Stimulated activated naive CD8-positive, alpha-beta T cell treated with anti-CD3 and anti-CD28 coated beads, Interleukin-15, amount 100 ng/mL, for 72 hours (primary cell): ENCODE results near the gene CAMK2G.
"Not testable (repeated sequence)": the region's sequence is repeated elsewhere in the genome, so short reads cannot be mapped to it uniquely, and the experiment has no call there.

Source experiments
- ATAC-seq: fragments of 150-1000 bp; cut with Tn5 transposase; 2 replicates; pipeline ENCODE4 v1.10.0; 2021; ENCODE audit warnings: mild to moderate bottlenecking, moderate library complexity
- DNase-seq, 2 donors: peaks; one replicate each; pipeline ENCODE4 v3.0.0; 2021 to 2022
- H3K27ac Mint-ChIP-seq, 2 donors: one replicate each; pipeline ENCODE4 v1.8.0; 2022; ENCODE audit warnings: mild to moderate bottlenecking in 2 of 2, mixed read lengths in 2 of 2, moderate library complexity in 2 of 2
- H3K27me3 Mint-ChIP-seq: one replicate; pipeline ENCODE4 v1.8.0; 2022; ENCODE audit warnings: mixed read lengths
- H3K4me1 Mint-ChIP-seq: one replicate; pipeline ENCODE4 v1.8.0; 2022; ENCODE audit warnings: mild to moderate bottlenecking, mixed read lengths
- H3K4me3 Mint-ChIP-seq, 2 donors: one replicate each; pipeline ENCODE4 v1.8.0; 2022; ENCODE audit warnings: mild to moderate bottlenecking in 2 of 2, mixed read lengths in 2 of 2, moderate library complexity in 1 of 2
- H3K9me3 Mint-ChIP-seq, 2 donors: one replicate each; pipeline ENCODE4 v1.8.0; 2022; ENCODE audit warnings: mixed read lengths in 2 of 2

Gene CAMK2G

DNA sequence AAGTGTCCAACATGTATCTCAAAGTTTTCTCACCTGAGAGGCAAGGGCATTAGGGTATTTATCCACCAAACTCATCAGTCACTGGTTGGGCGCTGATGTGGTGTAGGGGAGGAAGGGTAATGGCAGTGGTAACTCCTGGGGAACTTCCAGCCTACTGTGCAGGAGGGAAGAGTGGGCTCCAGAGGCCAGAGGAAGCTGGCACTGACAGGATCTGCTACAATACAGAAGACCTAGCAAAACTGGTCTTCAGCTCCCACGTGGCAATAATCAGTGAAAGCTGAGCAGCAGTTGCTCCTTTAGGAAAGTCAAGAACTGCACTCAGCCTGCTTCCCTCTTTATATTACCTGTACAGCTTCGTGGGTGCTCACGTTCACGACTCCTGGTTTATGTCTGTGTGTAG lies 17.2 kb upstream of the CAMK2G start:
- H3K9me3 Mint-ChIP-seq: no peaks in the 10 kb centered on the region
- H3K27ac Mint-ChIP-seq: no peak overlapping the region
- H3K27me3 Mint-ChIP-seq: peaks cover 22% of the 10 kb centered on the region
- DNase-seq (no peak), ATAC-seq (no peak)
- H3K4me1 Mint-ChIP-seq: peaks cover 21% of the 10 kb centered on the region
- H3K4me3 Mint-ChIP-seq: no peak overlapping the region

DNA sequence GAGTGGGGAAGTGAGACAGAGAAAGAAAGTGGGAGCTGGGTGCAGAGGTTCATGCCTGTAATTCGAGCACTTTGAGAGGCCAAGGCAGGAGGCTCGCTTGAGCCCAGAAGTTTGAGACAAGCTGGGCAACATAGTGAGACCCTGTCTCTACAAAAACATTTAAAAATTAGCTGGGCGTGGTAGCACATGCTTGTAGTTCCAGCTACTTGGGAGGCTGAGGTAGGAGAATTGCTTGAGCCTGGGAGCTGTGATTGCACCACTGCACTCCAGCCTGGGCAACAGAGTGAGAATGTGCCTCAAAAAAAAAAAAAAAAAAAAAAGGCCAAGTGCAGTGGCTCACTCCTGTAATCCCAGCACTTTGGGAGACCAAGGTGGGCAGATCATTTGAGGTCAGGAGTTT lies 16.5 kb upstream of the CAMK2G start:
- Mint-ChIP-seq H3K27me3 (peaks cover 29% of the 10 kb centered on the region), H3K4me1 (peaks cover 28% of the 10 kb centered on the region)
- ATAC-seq, H3K27ac Mint-ChIP-seq, DNase-seq, H3K9me3 Mint-ChIP-seq, H3K4me3 Mint-ChIP-seq: not testable (repeated sequence)

DNA sequence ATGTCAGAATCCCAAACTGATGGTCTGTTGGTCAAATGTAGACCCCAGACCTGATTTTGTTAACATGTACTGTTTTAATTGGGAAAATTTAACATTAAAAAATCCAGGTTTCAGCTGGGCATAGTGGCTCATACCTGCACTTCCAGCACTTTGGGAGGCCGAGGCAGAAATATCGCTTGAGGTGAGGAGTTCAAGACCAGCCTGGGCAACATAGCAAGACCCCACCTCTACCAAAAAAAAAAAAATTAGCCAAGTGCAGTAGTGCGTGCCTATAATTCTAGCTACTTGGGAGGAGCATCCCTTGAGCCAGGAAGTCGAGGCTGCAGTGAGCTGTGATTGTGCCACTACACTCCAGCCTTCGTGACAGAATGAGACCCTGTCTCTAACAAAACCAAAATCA lies 15.9 kb upstream of the CAMK2G start:
- Mint-ChIP-seq H3K9me3 (no peaks in the 10 kb centered on the region), H3K27ac (no peak overlapping the region), H3K27me3 (peaks cover 31% of the 10 kb centered on the region), H3K4me1 (peaks cover 30% of the 10 kb centered on the region), H3K4me3 (no peak overlapping the region)
- DNase-seq (no peak), ATAC-seq (no peak)

DNA sequence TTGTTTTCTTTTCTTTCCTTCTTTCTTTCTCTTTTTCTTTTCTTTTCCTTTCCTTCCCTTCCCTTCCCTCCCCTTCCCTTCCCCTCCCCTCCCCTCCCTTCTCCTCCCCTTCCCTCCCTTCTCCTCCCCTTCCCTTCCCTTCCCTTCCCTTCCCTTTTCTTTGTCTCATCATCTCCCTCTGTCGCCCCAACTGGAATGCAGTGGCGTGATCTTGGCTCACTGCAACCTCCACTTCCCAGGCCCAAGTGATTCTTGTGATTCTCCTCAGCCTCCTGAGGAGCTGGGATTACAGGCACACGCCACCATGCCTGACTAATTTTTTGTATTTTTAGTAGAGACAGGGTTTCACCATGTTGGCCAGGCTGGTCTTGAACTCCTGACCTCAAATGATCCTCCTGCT lies 15.1 kb upstream of the CAMK2G start:
- H3K4me3 Mint-ChIP-seq, DNase-seq: not testable (repeated sequence)

DNA sequence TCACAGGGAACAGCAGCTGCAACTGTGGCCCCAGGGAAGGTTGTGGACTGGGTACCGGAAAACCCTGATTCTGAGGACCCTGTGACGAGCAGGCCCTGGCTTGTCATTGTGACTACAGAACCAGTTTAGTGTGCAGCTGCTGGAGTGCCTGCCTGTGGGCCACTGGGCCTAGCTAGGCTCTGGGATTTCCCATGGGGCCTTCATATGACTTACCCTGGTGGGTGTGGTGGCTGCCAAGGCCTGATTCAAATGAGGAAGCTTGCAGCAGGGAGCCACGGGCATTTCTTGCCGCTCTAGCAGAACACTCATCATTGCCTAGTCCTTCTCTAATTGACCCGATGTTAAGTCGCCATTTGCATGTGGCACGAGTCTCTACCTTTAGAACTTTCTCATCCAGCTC lies 14.7 kb upstream of the CAMK2G start:
- ATAC-seq (peak; percentile 77), DNase-seq (peak in 1 of 2 donors; percentile 39)
- peaks cover 31% of the 10 kb centered on the region for H3K27me3 Mint-ChIP-seq
- no peak overlapping the region for H3K4me3 Mint-ChIP-seq
- no peaks in the 10 kb centered on the region for H3K9me3 Mint-ChIP-seq
- no peak overlapping the region for H3K27ac Mint-ChIP-seq
- peaks cover 22% of the 10 kb centered on the region for H3K4me1 Mint-ChIP-seq

More for the DNA sequence above, 15.1 kb upstream of the CAMK2G start:
- Mint-ChIP-seq H3K27me3 (peaks cover 31% of the 10 kb centered on the region), H3K4me1 (peaks cover 26% of the 10 kb centered on the region)
- ATAC-seq, H3K9me3 Mint-ChIP-seq, H3K27ac Mint-ChIP-seq: not testable (repeated sequence)

DNA sequence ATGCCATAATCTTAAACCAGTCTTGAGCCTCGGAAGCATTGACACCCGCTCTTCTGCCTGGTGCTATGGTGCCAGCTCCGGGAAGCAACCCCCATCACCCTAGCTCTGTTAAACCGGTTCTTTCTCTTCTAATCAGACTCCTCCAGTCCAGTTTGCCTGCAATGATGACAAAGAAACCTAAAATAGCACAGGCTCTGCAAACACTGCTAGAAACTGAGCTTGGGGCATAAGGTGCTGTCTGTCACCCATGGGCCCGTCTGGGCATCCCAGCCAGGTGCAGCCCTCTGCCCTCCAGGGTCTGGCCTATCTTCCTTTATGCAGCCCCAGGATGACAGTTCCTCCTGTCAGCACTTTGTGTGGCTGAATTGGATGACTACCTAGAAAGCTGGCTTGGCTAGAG lies 14.2 kb upstream of the CAMK2G start:
- H3K4me1 Mint-ChIP-seq: peaks cover 22% of the 10 kb centered on the region
- ATAC-seq (no peak), DNase-seq (no peak)
- no peaks in the 10 kb centered on the region for H3K9me3 Mint-ChIP-seq
- H3K4me3 Mint-ChIP-seq: no peak overlapping the region
- H3K27ac Mint-ChIP-seq: no peak overlapping the region
- H3K27me3 Mint-ChIP-seq: peaks cover 31% of the 10 kb centered on the region

DNA sequence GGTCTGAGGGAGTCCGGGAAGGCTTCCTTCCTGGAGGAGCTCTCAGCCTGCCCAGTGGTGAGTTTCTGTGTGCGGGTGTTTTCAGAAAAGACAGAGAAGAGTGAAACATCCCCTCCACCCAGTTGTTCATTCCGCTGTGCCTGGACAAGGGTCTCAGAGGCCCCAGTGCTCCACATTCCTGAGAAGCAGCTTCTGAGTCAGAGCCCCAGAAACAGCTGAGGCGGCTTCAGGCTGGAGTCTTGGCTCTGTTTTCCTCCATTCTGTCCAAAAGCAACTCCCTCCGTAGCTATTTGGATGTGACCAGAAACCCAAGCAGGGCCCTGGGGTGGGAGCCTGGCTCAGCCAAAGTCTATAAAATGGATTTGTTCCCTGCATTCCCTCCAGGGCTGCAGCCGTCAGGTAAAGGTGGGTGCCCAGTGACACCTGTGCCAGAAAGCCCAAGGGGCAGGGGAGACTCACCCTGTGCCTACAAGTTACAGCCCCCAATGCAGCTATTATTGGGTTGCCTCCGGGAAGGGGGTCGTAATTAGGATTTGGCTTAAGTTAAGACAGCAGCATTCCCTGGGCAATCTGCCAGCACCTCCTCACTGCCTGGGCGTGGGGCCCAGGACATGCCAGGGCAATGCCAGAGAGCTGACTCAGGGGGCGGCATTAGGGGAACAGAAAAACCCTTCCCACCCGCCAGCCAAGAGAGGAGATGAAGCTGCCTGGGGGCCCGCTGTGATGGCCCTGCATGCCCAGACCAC lies 13.1 kb upstream of the CAMK2G start:
- DNase-seq: no peak
- H3K9me3 Mint-ChIP-seq: no peaks in the 10 kb centered on the region
- no peak overlapping the region for H3K27ac Mint-ChIP-seq

DNA sequence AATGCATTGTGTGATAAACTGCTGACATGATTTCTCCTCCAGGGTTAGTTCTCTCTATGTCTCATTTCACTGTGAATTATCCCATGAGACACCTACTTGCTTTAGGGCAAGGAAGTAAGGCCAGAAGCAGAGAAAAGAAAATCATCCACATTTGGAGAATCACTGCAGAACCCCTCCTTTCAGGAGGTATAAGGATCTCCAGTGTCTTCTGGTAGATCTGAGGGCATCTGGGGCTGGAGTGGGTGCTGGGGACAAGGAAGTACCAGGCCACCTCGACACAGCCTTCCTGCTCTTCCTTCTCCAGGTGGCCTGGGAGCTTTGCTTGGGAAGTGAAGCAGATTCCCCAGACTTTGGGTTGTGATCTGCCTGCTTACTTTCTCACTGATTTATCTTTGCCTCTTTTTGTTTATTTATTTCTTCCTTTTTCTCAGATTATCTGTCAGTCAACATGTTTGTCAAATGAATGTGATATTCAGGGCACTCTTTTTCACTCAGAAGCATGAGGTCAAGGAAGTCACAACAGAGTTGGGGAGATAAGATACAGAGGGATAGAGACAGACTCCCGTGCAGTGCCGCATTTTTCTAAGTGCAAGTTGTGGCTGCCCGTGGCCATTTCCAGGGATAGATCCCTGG lies 12.4 kb upstream of the CAMK2G start:
- H3K27me3 Mint-ChIP-seq: peaks cover 19% of the 10 kb centered on the region
- DNase-seq: no peak
- no peak overlapping the region for H3K27ac Mint-ChIP-seq
- no peak overlapping the region for H3K4me3 Mint-ChIP-seq
- no peaks in the 10 kb centered on the region for H3K9me3 Mint-ChIP-seq
- peaks cover 22% of the 10 kb centered on the region for H3K4me1 Mint-ChIP-seq
- no peak for ATAC-seq

More for the DNA sequence above, 13.1 kb upstream of the CAMK2G start:
- no peak overlapping the region for H3K4me3 Mint-ChIP-seq
- peaks cover 21% of the 10 kb centered on the region for H3K27me3 Mint-ChIP-seq
- H3K4me1 Mint-ChIP-seq: peaks cover 22% of the 10 kb centered on the region
- no peak for ATAC-seq

DNA sequence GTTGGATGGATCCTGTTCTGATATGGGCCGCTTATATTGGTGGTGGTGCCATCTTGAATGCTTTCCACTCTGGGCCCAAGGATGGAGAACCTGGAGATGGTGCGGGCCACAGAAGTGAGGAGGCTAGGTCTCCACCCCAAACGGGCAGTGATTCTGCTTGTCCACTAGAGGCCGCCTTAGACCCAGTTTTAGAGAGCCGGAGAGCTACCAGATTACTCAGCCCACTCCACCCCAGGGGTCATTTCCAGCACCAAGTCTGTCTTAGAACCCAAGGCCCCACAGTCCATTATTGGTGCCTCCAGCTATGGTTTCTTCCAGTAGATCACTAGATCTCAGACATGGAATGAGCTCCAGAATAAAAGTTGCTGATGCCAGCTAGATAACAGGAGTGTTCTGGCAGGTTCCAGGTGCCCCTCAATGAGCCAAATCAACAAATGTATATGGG lies 11.8 kb upstream of the CAMK2G start:
- ATAC-seq (peak; percentile 93), DNase-seq (peak; percentile 70 to 71)
- Mint-ChIP-seq H3K27me3 (peaks cover 19% of the 10 kb centered on the region), H3K9me3 (no peaks in the 10 kb centered on the region), H3K27ac (no peak overlapping the region), H3K4me1 (peaks cover 22% of the 10 kb centered on the region), H3K4me3 (no peak overlapping the region)

DNA sequence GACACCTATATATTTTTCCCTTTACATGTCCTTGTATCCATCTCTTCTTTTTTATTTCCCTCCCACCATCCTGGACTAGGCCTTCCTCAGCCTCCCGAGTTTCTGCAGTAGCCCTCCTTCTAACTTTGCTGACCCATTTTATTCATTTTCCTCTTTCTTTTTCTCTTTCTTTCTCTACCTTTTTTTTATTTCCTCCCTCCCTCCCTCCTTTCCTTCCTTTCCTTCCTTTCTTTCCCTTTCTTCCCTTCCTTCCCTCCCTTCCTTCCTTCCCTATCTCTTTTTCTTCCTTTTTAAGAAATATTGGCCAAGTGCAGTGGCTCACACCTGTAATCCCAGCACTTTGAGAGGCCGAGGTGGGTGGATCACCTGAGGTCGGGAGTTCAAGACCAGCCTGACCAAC lies 9.7 kb upstream of the CAMK2G start:
- Mint-ChIP-seq H3K27ac (no peak overlapping the region), H3K27me3 (peaks cover 24% of the 10 kb centered on the region), H3K4me3 (no peak overlapping the region), H3K9me3 (no peaks in the 10 kb centered on the region), H3K4me1 (peaks cover 27% of the 10 kb centered on the region)
- DNase-seq: no peak
- ATAC-seq: no peak

DNA sequence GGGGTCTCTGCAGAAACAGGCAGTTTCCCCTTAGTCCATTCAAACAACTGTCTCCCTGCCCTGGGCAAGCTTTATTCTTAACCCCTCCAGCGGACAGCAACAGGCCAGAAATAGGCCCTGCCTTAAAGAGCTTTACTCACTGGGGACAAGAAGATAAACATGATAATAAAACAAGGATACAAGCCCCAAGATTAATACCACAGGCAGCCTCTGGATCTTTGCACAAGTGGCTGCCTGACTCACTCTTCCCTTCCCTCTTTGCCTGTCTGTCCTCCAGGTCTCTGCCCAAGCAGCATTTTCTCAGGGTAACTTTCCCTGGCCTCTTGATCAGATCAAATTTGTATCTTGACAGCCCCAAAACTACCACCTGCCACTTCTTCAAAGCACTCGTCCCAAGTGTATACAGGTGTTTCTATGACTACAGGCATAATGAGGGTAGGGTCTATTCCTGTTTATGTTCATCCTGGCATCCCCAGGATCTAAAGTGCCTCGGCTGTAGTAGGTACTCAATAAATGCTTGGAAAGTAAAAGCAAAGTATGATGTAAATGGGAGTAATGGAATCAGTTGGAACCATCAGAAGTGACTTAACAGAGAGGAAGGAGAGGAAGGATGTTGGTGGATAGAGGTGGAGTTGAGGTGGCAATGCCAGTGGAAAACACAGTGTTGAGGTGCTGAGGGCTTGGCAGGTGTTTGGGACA lies 7.0 kb upstream of the CAMK2G start:
- Mint-ChIP-seq H3K27me3 (peaks cover 13% of the 10 kb centered on the region), H3K9me3 (no peaks in the 10 kb centered on the region), H3K4me3 (no peak overlapping the region), H3K27ac (no peak overlapping the region), H3K4me1 (peaks cover 36% of the 10 kb centered on the region)
- no peak for ATAC-seq
- DNase-seq: no peak

DNA sequence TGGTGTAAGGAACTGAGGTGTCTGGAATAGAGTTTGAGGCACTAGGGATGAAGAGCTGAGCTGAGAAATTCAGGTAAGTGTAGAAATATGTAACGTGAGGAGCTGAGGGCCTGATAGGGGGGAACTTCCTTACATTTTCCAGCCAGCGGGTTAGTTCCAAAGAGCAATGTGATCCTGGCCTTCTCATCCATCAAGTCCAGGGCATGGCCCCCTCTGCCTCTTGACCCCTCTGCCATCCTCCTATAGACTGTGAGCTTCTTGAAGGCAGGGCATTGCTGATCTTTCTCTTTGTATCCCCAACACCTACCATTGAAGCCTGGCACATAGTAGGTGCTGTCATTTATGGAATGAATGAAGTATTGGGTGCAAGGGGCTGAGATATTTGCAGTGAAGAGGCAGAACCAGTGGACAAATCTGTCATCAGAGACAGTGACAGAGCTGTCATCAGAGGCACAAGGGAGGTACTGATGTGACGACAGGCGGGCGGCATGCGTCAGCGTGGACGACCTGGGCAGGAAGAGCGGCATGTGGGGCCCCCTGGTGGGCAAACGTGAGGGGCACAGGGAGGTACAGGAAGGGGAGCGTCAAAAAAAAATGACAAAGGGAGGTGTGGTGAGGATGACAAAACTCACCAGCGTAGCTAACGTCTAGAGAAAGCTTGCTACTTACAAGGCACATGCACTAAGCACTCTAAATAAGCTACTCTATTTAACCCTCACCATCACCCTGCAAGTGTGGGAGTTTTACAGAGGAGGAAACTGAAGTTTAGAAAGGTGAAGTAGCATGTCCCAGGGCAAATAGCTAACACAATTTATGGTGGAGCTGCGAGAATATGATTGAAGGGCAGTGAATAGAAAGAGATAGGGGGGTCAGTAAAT lies 5.2 kb upstream of the CAMK2G start:
- DNase-seq (peak; percentile 91 to 94), ATAC-seq (peak; percentile 94)
- H3K9me3 Mint-ChIP-seq: no peaks in the 10 kb centered on the region
- H3K27ac Mint-ChIP-seq: peak overlapping the region in 1 of 2 donors; percentile 53
- peaks cover 35% of the 10 kb centered on the region for H3K4me1 Mint-ChIP-seq
- H3K4me3 Mint-ChIP-seq: no peak overlapping the region
- H3K27me3 Mint-ChIP-seq: peaks cover 5% of the 10 kb centered on the region

DNA sequence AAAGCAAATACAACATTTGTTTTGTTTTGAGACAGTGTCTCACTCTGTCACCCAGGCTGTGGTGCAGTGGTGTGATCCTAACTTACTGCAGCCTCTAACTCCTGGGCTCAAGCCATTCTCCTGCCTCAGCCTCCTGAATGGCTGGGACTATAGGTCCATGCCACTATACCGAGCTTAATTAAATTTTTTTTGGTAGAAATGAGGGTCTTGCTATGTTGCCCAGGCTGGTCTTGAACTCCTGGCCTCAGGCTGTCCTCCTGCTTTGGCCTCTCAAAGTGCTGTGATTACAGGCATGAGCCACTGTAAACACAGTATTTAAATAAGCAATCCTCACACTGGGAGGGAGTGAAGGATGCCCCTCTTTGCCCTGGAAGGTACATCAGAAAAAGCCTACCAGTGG lies 4.0 kb upstream of the CAMK2G start:
- no peak overlapping the region for H3K27ac Mint-ChIP-seq
- no peaks in the 10 kb centered on the region for H3K9me3 Mint-ChIP-seq
- DNase-seq (no peak), ATAC-seq (no peak)
- peaks cover 5% of the 10 kb centered on the region for H3K27me3 Mint-ChIP-seq
- H3K4me1 Mint-ChIP-seq: peaks cover 35% of the 10 kb centered on the region
- H3K4me3 Mint-ChIP-seq: no peak overlapping the region

DNA sequence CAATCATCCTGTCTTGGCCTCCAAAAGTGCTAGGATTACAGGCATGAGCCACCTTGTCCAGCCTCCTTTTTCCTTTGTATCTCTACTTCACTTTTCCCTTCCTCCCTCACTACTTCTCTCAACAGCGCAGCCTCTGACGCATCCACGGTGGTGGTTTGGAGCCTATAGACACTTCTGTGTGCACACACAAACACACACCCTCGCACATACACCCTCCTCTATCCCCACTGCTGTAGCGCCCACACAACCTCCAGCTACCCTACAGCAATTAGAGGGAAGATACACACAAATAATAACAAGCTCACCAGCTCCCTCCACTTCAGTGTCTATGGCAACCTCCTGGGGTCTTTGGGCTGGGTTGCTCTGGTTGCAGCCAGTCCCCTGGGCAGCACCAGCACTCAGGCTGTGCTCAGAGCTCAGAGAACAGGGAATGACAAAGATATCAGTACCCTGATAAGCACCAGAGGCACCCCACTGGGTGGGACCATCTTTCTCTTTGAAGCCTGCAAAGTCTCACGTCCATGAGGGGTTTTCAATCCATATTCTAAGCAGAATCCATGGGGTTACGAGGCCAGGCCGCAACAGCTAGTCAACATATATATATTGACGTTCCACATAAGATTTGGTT lies 3.3 kb upstream of the CAMK2G start:
- Mint-ChIP-seq H3K4me3 (no peak overlapping the region), H3K27ac (no peak overlapping the region), H3K9me3 (no peaks in the 10 kb centered on the region), H3K4me1 (peaks cover 42% of the 10 kb centered on the region), H3K27me3 (peaks cover 5% of the 10 kb centered on the region)
- DNase-seq: no peak
- no peak for ATAC-seq

DNA sequence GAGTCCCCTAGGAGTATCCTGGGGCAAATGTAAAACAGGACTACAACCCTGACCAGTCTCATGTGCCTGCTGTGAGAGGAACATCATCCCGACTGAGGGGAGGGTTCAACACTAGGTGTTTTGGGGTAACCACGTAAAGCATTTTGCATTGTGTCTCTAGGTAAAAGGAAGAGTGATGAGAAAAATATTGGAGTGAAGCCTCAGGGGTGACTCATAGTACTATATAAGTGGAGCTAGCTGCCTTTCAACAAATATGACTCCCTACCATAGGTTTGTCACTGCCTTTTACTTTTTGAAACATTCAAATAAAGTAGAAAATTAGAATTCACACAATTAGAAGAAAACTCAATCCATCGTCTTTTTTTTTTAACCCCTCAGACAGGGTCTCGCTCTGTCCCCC lies 2.6 kb upstream of the CAMK2G start:
- Mint-ChIP-seq H3K27ac (no peak overlapping the region), H3K4me1 (peaks cover 48% of the 10 kb centered on the region), H3K9me3 (no peaks in the 10 kb centered on the region), H3K27me3 (peaks cover 5% of the 10 kb centered on the region), H3K4me3 (no peak overlapping the region)
- ATAC-seq: no peak
- DNase-seq: no peak
